HG02938 (cell line): ENCODE results near the gene CDC14A.
A peak's percentile ranks its signal among the peaks of the same experiment; 100 is the strongest.
"Not testable (repeated sequence)": the region's sequence is repeated elsewhere in the genome, so short reads cannot be mapped to it uniquely, and the experiment has no call there.

Experiments
- ATAC-seq: cut with Tn5 transposase; IDR thresholded peaks from one replicate; pipeline ENCODE4 v1.9.1; 2021; ENCODE audit warnings: mild to moderate bottlenecking, moderate library complexity; ENCODE audit not compliant: unreplicated experiment

Gene CDC14A

DNA sequence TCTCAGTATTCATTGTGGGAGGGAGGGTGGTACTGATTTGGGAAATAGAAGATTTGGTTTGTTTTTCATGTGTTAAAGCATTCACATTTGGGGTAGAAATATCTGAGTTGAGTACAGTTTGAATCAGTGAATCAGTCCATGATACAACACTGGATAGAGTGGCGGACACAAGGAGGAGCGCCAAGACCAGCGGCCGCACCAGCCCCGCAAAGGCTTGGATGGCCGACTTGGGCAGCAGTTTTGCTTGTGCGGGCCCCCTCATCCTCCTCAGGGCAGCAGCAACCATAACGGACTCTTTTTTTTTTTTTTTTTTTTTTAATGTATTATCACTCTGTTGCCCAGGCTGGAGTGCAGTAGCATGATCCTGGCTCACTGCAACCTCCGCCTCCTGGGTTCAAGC is 20.0 kb upstream of the CDC14A start:
- ATAC-seq = no peak

DNA sequence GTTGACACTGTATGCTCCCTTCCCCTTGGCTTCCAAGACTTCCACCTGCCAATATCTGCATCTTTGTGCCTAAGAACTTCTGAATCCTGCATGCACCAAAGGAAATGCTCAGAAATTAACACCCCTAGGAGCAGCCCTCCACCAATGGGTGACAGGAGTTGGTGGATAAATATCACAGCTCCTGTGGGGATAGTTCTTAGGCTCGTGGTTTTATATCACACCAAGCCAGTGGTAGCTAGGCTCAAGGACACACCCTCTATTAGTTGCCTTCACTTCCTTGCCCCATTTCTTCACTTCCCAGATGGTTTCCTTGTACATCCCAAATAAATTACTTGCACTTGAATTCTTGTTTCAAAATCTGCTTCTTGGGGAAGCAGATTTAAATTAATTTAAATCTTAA is 16.9 kb upstream of the CDC14A start:
- no peak for ATAC-seq

DNA sequence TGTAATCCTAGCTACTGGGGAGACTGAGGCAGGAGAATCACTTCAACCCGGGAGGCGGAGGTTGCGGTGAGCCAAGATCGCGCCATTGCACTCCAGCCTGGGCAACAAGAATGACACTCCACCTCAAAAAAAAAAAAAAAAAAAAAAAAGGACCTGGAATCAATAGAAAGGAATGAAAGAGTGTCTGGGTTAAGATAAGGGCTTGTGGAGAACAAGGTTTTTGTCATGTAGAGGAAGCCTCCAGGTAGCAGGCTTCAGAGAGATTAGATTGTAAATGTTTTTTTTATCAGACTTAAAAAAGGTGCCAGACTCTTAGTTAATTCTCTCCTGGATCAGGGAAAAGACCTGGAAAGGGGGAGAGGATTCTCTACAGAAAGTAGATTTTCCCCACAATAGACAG is 14.4 kb upstream of the CDC14A start:
- ATAC-seq = not testable (repeated sequence)

DNA sequence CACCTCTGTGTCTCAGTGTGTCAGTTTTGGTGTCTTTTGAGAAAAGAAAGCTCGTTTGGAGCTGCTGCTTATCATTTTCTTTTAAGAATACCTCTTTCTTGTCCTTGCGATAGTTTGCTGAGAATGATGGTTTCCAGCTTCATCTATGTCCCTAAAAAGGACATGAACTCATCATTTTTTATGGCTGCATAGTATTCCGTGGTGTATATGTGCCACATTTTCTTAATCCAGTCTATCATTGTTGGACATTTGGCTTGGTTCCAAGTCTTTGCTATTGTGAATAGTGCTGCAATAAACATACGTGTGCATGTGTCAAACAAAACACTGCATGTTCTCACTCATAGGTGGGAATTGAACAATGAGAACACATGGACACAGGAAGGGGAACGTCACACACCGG is 12.6 kb upstream of the CDC14A start:
- not testable (repeated sequence) for ATAC-seq

DNA sequence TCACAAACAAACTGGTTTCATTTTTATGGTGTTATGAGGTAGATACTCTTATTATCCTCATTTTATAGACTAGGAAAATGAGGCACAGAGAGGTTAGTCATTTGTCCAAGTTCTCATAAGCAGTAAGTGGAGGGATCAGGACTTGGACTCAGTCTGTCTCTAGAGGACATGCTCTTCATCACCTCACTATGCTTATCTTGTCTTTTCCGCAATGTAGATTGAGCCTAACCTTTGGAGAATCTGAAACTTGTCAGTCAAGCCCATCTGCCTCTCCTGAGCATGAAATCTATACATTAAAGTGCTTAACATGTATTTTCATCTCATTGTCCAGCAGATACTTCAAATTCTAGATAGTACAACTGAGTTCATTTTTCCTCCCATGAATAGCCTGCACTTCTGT is 11.8 kb upstream of the CDC14A start:
- ATAC-seq = no peak

DNA sequence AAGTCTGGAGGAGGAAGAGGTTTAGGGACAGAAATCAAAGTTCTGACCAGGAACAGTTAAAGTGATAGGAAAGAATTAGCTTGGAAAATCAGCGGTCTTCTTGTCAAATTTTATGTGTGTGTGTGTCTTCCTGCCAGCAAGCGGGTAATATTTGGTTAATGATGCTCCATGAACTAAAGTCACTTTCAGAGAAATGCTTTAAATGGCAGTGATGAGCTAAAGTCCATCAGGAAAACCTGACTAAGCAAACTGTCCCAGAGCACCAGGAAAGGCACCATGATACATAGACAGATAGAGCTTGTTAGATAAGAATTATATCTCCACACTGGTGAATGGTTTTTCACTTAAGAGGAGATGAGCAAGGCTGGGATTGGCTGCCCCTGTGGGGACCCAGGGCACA is 10.0 kb upstream of the CDC14A start:
- ATAC-seq = no peak

DNA sequence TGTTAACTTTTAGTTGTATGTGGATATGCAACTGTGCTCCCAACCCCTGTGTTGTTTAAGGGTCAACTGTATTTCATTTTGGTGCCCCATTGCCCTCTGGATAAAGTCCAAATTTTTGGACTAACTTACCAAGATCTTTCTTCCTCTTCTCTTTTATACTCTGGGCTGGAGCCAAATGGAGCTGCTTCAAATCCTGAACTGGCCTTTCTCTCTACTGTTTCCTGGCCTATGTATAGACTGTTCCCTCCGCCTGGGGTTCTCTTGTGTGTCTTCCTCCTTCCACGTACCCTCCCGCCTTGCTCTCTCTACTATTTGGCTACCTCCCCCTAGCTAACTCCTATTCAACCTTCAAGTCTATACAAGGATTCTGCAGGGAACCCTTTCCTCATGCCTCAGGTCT is 8.4 kb upstream of the CDC14A start:
- no peak for ATAC-seq

DNA sequence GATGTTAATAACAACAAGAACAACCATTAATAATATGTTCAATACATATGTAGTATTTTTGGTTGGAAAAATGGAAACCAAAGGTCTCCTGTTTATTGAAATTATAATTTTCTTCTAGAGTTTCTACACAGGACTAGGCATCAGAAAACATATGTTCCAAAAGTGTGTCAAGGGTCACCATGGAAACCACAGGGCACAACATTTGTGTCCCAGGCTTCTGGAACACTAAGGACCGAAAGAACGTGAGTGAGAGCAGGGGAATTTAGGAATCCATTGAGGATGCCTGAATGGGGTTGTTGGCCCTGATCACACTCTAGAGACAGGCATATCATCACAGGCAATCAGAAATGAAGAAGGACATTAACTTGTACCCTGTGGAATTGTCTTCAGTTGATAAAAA is 7.5 kb upstream of the CDC14A start:
- no peak for ATAC-seq

DNA sequence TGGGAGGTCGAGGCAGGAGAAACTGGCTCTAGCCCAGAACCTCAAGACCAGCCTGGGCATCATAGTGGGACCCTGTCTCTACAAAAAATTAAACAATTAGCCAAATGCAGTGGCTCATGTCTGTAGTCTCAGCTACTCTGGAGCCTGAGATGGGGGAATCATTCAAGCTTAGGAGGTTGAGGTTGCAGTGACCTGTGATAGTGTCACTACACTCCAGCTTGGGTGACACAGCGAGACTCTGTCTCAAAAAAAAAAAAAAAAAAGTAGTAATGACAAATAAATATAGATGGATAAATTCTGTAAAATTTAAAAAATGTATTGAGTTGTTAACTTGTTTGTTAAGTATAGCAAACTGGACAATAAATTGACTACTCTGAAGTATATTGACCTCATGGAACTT is 5.9 kb upstream of the CDC14A start:
- no peak for ATAC-seq

DNA sequence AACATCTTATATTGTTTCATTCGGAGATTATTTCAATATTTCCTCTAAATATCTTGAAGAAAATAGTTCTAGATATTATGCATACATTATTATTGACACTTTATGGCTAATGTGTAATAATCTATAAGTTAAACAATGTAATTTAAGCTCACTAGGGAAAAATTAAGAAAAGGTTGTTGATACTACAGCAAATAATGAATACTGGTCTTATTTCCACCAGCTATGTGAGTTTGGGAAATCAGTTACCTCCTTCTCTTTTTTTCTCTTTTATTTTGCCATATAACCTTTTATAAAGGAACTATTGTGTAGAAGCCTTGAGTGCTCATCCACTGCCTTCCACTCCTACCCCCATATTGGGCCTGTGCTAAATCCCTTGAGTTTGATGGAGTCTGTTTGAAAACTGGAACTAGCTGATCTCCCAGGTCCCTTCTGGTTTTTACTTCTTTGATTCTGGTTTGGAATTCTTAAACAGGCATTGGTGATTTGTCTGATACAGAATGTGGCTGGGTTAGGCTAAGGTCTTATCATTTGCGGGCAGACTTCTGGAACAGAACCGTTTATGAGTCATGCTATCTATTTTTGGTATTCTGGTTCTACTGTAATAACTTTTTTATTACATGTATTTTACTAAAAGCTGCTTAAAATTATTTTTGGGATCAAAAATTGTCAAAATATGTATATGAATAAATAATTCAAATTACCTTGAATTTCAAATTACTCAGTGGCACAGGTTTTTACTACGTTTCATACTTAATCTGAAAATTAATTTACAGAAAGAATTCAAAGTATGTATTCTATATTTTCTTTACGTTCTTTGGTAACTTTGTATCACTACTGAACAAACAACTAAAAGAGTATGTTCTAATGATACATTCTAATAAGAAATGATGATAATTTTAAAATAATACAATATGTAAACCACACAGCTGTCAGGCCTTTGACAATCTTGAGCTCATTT is 5.0 kb upstream of the CDC14A start:
- ATAC-seq = no peak

DNA sequence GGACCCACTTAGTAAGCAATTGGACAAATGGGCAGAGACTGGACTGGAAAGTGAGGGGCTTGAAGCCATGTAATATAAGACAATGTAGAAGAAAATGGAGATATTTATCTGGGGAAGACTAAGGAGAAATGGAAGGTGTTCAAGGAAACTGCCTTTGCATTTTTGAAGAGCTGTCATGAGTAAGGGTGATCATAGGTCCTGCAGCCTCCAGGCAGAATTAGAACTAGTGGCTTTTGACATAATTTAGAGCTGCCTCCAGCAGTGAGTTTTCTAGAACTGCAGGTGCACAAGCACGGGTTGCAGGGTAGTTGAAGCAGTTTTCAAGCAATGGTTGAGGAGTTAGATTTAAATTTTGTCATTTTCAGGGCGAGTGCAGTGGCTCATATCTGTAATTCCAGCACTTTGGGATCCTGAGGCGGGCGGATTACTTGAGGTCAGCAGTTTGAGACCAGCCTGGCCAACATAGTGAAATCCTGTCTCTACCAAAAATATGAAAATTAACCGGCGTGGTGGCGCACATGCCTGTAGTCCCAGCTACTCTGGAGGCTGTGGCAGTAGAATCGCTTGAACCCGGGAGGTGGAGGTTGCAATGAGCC is 3.7 kb upstream of the CDC14A start:
- no peak for ATAC-seq

DNA sequence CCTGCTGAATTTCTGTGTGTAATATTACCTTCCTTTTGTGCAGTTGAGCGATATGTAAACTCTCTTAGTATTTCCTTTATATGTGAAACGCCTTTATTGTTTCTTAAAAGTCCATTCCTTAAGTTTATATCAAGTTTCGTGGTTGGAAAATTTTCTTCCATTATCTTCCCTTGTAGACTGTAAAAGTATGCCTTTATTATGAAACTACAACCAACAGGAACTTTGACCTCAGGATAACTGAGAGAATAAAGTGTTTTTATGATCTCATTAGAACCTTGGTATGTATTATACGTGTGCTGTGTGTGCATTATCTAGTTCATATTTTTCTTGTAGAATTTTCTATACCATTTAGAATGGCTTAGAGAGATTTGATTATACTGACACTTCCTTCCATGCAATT is 3.1 kb upstream of the CDC14A start:
- ATAC-seq = no peak

DNA sequence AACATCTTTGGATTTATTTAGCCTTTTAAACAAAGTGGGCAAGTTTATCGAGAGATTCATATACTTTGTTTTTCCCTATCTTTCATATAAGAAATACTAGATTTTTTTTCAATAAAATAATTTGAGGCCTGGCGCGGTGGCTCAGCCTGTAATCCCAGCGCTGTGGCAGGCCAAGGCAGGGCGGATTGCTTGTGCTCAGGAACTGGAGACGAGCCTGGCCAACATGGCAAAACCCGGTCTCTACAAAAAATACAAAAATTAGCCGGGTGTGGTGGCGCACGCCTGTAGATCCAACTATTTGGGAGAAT is 1.6 kb upstream of the CDC14A start:
- ATAC-seq = no peak

DNA sequence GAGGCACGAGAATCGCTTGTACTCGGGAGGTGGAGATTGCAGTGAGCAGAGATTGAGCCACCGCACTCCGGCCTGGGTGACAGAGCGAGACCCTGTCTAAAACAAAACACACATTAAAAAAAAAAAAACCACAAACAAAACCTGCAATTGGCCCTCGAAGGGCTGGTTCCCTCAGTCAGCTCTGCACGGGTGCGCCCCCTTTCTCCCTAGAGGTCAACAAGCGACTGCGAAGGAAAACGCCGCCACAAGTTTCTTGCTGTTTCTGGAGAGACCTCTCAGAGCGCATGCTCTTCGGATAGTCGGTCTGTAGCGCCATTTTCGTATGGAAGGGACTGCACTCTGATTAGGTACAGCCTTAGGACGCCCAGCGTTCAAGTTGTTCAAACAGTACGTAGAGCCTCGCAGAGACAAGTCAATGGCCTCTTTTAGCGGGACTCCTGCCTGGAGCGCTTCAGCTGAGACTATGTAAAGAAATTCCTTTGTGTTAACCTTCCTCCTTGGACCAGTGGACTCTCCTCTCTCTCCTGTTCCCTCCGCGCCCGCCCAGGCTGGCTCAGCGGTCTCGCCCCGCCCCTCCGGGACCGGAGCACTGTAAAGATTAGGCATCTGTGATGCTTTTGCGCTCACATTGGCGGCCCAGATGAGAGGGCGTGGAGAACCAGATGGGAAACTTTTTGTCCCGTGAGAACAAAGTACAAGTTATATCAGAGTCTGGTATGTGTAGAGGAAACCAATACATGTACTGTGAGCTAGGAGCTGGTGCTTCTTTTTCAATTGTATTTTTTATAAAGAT is 1.0 kb upstream of the CDC14A start:
- peak; percentile 50 for ATAC-seq

DNA sequence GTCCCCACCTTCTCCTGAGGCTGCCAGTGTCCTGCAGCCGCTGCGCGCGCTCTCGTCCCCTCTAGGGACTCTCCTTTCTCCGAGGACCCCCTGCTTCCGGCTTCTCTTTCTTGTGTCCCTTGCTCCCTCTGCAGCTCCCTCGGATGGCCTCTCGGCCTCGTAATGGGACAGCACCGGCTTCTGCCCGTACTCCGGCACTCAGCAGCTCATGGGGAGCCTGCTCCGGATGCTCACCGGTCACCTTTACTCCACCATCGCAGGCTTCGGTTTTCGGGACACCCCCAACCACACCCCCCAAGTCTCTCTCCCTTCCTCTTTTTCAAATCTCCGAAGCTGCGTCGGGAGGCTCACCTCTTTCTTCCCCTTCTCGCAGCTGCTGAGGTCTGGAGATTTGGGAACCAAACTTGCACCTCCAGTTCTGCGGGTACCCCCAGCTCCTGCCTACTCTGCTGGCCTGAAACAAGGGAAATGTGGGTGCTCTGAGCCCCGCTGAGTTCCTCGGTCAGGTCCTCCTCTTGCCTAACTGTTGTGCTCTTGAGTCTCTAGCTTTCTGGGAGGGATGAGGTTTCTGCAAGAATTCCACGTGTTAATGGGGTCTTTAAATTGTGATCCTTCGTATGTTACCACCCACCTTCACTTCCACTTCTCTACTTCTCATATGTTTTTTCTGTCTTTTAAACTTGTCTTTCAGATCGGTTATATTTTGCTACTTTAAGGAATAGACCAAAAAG is 930 bp downstream of the CDC14A start:
- ATAC-seq = peak; percentile 10

DNA sequence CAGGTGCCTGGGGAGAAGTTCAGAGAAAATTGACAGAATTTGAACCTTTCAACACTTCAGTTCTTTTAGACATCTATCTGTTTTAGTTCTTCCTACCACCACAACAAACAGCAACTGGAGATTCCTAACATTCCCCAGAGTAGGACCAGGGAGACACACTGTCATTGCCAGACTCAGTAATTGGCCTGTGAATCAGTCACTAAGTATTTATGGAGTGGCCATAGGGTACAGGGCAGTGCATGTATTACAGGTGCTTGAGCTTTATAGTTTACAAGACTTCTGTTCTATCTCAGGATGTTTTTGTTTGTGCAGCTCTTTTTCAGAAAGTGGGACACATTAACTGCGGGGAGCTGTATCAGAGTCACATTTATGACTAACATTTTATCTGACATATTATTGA is 1.7 kb downstream of the CDC14A start:
- ATAC-seq = no peak

DNA sequence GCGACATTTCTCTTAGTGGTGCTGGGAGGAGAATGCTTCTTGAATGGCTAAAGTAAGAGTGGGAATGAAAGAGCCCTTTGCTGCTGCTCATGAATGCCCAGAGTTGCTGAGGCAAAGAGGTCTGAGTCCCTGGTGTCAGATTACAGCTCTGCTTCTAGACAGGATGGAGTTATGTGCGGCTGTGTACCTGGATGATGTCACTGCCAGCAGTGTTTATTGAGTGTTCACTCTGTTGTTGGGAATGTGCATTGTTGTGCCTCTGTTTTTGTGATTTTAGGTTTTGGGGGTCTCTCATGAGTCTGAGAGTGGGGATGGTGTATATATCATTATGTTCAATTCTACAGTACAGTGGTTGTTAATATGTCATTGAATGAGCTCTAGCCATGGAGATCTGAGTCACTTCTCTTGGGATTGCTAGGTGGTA is 2.7 kb downstream of the CDC14A start:
- ATAC-seq = no peak

DNA sequence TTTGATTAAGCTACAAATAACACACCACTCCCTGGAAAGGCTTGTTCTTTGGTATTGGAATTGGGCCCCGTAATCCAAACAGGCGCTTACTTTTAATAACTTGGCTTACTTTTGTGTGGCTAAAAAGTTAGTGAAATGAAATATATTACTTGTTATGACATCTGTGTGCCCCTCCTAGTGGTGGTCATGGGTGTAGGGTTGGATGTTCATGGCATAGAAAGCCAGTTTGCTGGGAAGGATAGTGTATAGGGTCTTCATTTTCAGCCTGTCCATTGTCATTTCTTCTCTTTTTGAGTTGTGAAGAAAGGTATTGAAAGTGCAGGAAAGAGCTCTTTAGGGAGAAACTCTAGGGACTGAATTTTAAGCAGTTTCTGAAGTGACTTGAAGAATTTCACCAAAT is 5.9 kb downstream of the CDC14A start:
- no peak for ATAC-seq

DNA sequence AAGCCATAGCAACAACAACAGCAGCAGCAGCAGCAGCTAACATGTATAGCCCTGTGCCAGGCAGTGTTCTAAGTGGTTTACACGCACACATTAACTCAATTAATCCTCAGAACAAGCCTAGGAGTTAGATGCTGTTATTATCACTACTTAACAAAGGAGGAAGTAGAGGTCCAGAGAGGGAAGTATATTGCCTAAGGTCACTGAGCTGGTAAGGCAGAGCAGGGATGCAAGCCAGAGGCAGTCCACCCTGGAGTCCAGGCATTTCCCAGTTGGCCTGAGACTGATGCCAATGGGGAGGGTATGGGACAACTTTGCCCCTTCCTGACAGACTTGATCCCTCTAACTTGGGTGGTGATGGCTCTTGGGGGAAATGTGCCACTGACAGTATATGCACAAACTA is 6.8 kb downstream of the CDC14A start:
- no peak for ATAC-seq

DNA sequence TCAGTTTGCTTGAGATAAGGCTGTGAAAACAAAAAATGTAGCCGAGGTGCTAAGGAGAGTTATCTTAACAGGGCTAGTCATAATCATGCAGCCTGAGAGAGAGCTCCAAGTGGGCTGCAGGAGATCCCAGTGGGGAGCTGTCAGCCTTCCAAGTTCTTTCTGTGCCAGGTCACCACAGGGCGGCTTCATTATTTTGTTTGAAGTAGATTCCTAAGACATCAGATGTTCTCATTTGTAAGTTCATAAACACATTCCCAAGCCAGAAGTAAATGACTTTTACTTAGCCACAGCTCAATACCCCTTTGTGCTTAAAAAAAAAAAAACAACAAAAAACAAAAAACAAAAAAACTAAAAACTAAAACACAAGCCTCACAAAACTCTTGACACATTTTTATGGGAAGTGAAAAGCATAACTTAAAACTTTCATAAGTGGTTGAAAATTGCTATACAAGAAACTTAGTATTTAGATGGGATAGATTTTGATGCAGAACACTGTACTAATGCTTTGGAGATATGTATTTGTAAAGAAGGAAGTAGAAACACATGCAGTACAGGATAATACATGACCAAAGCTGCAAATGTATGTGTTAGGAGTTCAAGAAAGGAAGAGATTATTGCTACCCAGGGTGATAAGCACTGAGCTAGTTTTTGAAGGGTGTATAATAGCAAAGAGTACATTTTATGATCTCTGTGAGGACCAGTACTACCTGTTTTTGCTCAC is 8.6 kb downstream of the CDC14A start:
- ATAC-seq = no peak
